C4-2B (cell line): ENCODE results near the gene DNAJB8.

ENCODE experiments used
- H3K27ac ChIP-seq: fragments of 450-650 bp; 2 replicates; pipeline ENCODE4 v1.5.1; 2017
- ZFX ChIP-seq: fragments of 450-650 bp; IDR thresholded peaks from 2 replicates; pipeline ENCODE4 v1.6.1; 2017
- TF ChIP-seq, protein P1 (sequence below): fragments of 450-650 bp; conservative IDR thresholded peaks from 2 replicates; pipeline ENCODE4 v1.5.1; 2017; ENCODE audit warnings: mild to moderate bottlenecking

DNAJB8 gene

DNA sequence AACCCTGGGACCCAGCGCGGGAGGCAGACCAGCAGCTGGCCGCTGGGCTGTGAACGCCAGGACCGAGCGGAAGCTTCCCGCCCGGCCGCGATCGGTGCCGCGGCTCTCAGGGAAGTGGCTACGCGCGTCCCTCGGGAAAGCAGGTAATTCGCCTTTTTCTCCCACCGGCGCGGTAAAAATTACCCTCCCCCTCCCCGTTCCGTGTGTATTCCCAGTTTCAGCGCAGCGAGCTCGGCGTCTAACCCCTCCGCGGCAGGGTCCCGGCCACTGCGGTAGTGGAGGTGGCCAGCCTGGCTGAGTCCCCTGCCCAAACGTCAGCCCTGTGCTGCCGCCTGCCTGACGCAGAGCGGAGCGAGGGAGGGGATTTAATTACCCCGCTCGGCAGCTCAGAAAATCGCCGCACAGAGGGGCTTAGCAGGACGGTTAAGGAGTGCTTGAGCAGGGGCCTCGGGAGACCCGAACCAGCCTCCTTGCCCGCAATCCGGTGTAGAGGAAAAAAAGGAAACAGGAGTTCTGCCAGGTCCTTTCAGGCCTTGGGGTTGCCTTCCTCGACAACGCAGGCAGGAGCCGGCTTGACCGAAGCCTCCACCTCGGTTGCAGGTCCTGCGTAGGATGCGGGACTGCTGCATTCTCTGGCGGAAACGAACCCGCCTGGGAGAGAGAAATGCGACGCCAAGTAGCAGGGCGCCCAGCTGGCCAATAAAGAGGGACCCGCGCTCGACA is 23.4 kb upstream of the DNAJB8 start:
- TF ChIP-seq ZFX: no peak
- TF ChIP-seq, protein P1, sequence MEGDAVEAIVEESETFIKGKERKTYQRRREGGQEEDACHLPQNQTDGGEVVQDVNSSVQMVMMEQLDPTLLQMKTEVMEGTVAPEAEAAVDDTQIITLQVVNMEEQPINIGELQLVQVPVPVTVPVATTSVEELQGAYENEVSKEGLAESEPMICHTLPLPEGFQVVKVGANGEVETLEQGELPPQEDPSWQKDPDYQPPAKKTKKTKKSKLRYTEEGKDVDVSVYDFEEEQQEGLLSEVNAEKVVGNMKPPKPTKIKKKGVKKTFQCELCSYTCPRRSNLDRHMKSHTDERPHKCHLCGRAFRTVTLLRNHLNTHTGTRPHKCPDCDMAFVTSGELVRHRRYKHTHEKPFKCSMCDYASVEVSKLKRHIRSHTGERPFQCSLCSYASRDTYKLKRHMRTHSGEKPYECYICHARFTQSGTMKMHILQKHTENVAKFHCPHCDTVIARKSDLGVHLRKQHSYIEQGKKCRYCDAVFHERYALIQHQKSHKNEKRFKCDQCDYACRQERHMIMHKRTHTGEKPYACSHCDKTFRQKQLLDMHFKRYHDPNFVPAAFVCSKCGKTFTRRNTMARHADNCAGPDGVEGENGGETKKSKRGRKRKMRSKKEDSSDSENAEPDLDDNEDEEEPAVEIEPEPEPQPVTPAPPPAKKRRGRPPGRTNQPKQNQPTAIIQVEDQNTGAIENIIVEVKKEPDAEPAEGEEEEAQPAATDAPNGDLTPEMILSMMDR: peak; percentile 14; the same call in 1 of the 2 replicates
- H3K27ac ChIP-seq: peak overlapping the region; percentile 99

DNA sequence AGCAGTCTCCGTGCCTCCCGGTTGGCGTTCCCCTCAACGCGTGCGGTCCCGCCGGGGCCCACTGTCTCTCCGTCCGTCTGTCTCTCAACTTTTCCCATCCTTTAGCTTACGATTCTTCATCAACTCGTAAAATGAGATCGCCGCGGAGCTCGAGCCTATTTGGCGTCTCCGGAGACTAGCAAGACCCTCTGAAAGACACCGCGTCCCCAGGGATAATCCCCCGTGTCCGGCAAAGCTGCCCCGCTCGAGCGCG is 22.9 kb upstream of the DNAJB8 start:
- peak overlapping the region; percentile 99 for H3K27ac ChIP-seq
- peak; percentile 81 for TF ChIP-seq ZFX
- TF ChIP-seq, protein P1: no peak

DNA sequence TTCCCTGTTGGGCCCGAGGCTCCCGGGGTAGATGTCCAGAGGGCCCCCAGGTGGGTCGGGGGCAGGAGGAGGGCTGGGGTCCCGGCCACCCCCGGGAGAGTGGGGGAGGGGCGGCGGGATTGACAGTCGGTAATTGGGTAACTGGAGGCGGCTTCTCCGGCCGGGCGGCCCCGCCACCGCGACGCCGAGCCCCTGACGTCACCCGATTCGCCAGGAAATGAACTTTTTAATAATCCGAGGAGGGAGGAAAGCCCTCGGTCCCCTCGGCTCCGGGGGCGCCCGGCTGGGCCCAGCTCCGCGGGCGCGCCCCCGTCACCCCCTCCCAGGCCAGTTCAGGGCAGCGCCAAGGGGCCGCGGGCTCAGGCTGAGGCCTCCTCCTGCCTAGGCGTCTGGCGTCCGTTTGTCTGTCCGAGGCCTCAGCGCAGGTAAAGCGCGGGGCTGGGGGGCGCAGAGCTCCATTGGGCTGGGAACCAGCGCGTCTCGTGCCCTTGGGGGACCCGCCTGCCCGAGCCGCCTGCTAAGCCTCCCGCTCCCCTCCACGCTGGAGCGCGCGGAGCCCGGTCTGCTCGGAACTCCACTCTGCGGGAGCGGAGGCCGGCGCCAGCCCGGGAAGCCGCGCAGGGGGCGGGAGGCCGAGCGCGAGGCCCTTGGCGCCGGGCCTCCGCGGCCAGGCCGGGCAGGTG is 22.4 kb upstream of the DNAJB8 start:
- TF ChIP-seq ZFX: peak; percentile 97
- TF ChIP-seq, protein P1: no peak
- peak overlapping the region; percentile 99 for H3K27ac ChIP-seq

DNA sequence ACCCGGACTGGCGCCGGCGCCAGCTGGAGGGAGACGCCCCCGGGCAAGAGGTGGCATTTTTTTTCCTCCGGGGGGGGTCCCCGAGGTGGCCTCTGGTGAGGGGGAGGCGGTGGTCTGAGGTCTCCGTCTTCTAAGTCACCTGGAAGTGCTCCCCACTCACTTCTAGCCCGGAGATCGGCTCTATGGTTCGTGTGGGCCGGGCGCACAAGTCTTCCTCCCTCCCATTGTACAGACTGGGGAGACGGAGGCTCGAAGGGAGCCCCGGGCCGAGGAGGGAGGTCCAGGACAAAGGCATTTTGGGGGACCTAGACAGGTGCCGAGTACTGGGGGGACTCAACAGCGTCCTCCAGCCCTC is 21.9 kb upstream of the DNAJB8 start:
- peak overlapping the region; percentile 99 for H3K27ac ChIP-seq

DNA sequence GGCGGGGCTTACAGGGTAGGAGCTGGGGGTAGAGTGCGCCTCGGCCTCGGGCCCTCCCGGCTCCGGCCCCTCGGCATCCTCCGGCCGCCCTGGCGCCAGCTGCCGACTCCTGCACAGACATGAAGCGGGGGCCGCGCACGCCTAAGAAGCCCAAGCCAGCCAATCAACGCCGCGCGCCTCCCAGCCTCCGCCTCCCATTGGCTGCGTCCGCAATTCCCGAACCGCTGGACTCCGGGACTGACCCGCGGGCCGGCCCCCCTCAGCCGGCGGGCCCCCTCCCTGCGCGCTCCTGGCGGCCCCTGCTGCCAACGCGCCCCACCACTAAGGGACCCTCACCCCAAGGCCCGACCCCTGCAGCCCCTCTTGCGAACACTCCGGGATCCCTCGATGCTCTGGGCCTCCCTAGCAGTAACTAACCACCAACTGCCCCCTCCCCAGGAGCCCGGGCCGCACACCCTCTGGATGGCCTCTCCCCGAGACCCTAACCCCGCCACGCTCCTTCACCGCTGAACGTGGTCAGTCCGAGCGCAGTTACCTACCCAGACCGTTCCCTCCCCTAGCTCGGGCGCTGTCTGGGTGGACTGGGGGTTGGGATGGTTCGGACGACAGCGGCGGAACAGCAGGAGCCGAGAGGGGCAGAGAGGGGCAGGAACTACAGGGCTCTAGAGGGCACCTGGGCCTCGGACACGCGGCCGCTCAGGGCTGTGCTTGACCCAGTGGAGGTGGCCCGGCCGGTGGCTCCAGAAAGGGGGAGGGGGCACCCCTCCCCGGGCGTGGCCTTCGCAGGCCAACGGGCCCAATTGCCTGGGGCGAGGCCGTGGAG is 21.3 kb upstream of the DNAJB8 start:
- TF ChIP-seq, protein P1: no peak
- TF ChIP-seq ZFX: peak; percentile 66
- H3K27ac ChIP-seq: peak overlapping the region; percentile 99

More for the DNA sequence above, 21.9 kb upstream of the DNAJB8 start:
- no peak for TF ChIP-seq ZFX
- TF ChIP-seq, protein P1: no peak

DNA sequence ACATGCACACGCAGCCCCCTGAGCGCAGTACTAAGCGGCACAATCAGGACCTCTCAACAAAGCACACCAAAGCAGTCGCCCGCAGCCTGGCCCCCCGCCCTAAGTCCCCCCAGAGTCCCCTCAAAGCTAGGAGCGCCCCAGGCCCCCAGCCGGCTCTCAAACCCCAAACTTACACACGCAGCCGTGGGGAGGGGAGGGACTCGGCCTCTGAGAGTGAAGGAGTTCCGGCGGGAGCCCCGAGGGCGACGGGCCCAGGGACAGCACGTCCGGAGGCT is 20.8 kb upstream of the DNAJB8 start:
- peak overlapping the region; percentile 99 for H3K27ac ChIP-seq
- TF ChIP-seq, protein P1: no peak
- TF ChIP-seq ZFX: no peak
